ENCODE data around the gene RAB8A.
"Not testable (repeated sequence)": the region's sequence is repeated elsewhere in the genome, so short reads cannot be mapped to it uniquely, and the experiment has no call there.

RAB8A gene

GRCh38 chr19:16078759-16079707 lies 32.7 kb upstream of the RAB8A start:
- peak; percentile 98 to 99 for DNase-seq

- no peak for DNase-seq
These were observed 27.5 kb upstream of the RAB8A start for GRCh38 chr19:16084067-16084685.

- DNase-seq: no peak
These were observed 26.6 kb upstream of the RAB8A start for GRCh38 chr19:16085115-16085514.

GRCh38 chr19:16087404-16087803 lies 24.3 kb upstream of the RAB8A start:
- not testable (repeated sequence) for DNase-seq

- no peak for DNase-seq
These were observed 23.7 kb upstream of the RAB8A start for GRCh38 chr19:16087940-16088339.

GRCh38 chr19:16088351-16089009 lies 23.2 kb upstream of the RAB8A start:
- no peak for DNase-seq

- DNase-seq: no peak
These were observed 22.5 kb upstream of the RAB8A start for GRCh38 chr19:16089010-16089846.

- no peak for DNase-seq
These were observed 19.9 kb upstream of the RAB8A start for GRCh38 chr19:16091546-16092475.

GRCh38 chr19:16094360-16095070 lies 17.2 kb upstream of the RAB8A start:
- DNase-seq: no peak

GRCh38 chr19:16095071-16095571 lies 16.6 kb upstream of the RAB8A start:
- no peak for DNase-seq

- no peak for DNase-seq
These were observed 15.3 kb upstream of the RAB8A start for GRCh38 chr19:16096280-16096855.

- DNase-seq: no peak
These were observed 13.3 kb upstream of the RAB8A start for GRCh38 chr19:16098416-16098768.

GRCh38 chr19:16098821-16099220 lies 12.9 kb upstream of the RAB8A start:
- DNase-seq: no peak

GRCh38 chr19:16099314-16099965 lies 12.2 kb upstream of the RAB8A start:
- not testable (repeated sequence) for DNase-seq

GRCh38 chr19:16100524-16100923 lies 11.2 kb upstream of the RAB8A start:
- DNase-seq: no peak

- DNase-seq: no peak
These were observed 7.0 kb upstream of the RAB8A start for GRCh38 chr19:16104722-16105121.

GRCh38 chr19:16106121-16106520 lies 5.6 kb upstream of the RAB8A start:
- peak in 1 of 2 experiments; percentile 27 for DNase-seq

GRCh38 chr19:16111909-16112752 lies 442 bp downstream of the RAB8A start:
- DNase-seq: no peak

GRCh38 chr19:16112778-16113177 lies 1.1 kb downstream of the RAB8A start:
- DNase-seq: peak; percentile 13 to 39
